Hematopoietic multipotent progenitor cell treated with erythropoietin and hydrocortisone succinate and interleukin-3 and kit ligand, for 8 days (in vitro differentiated cells): Measurements from ENCODE around the gene NKD2.
A peak's percentile ranks its signal among the peaks of the same experiment; 100 is the strongest.
"Not testable (repeated sequence)": the region's sequence is repeated elsewhere in the genome, so short reads cannot be mapped to it uniquely, and the experiment has no call there.

Experiments
- DNase-seq: peaks from one replicate; pipeline ENCODE4 v3.0.0-alpha.2; 2015

NKD2 gene

GRCh38 chr5:1059884-1060263 lies 51.3 kb downstream of the NKD2 start:
- no peak for DNase-seq

GRCh38 chr5:1060535-1060981 lies 52.0 kb downstream of the NKD2 start:
- no peak for DNase-seq

GRCh38 chr5:1061292-1061691 lies 52.7 kb downstream of the NKD2 start:
- not testable (repeated sequence) for DNase-seq

- no peak for DNase-seq
Observed at GRCh38 chr5:1061916-1062315, 53.3 kb downstream of the NKD2 start.

- no peak for DNase-seq
Observed at GRCh38 chr5:1062761-1063568, 54.4 kb downstream of the NKD2 start.

GRCh38 chr5:1063661-1064382 lies 55.2 kb downstream of the NKD2 start:
- DNase-seq = no peak

GRCh38 chr5:1064383-1065142 lies 56.0 kb downstream of the NKD2 start:
- DNase-seq = no peak

GRCh38 chr5:1065143-1065750 lies 56.6 kb downstream of the NKD2 start:
- no peak for DNase-seq

- no peak for DNase-seq
Observed at GRCh38 chr5:1065891-1066650, 57.5 kb downstream of the NKD2 start.

- DNase-seq = no peak
Observed at GRCh38 chr5:1066676-1067075, 58.1 kb downstream of the NKD2 start.

GRCh38 chr5:1067141-1068121 lies 58.8 kb downstream of the NKD2 start:
- DNase-seq = peak; percentile 88

- no peak for DNase-seq
Observed at GRCh38 chr5:1068204-1068894, 59.7 kb downstream of the NKD2 start.

GRCh38 chr5:1068895-1069719 lies 60.5 kb downstream of the NKD2 start:
- no peak for DNase-seq

- DNase-seq = no peak
Observed at GRCh38 chr5:1069720-1070088, 61.1 kb downstream of the NKD2 start.

GRCh38 chr5:1073239-1074102 lies 64.9 kb downstream of the NKD2 start:
- no peak for DNase-seq

GRCh38 chr5:1074226-1074625 lies 65.6 kb downstream of the NKD2 start:
- no peak for DNase-seq

- DNase-seq = no peak
Observed at GRCh38 chr5:1074816-1075554, 66.4 kb downstream of the NKD2 start.

GRCh38 chr5:1075555-1075881 lies 66.9 kb downstream of the NKD2 start:
- DNase-seq = no peak
